Stimulated activated CD8-positive, alpha-beta memory T cell treated with anti-CD3 and anti-CD28 coated beads, Interleukin-7, amount 100 ng/mL, for 48 hours (primary cell): ENCODE measurements around the gene MANEA.
A peak's percentile ranks its signal among the peaks of the same experiment; 100 is the strongest.
"Not testable (repeated sequence)": the region's sequence is repeated elsewhere in the genome, so short reads cannot be mapped to it uniquely, and the experiment has no call there.

Source experiments
- DNase-seq, 2 donors: peaks; one replicate each; pipeline ENCODE4 v3.0.0-alpha.2; 2020; ENCODE audit warnings: low read depth in 1 of 2; ENCODE audit errors: extremely low read depth in 1 of 2

MANEA gene

GRCh38 chr6:95577304-95578105 is at the start of gene MANEA:
Gene MANEA, plus strand, starts transcription at chr6:95577535. Its CDS starts 8,905 bp downstream, at chr6:95586440.
- peak; percentile 63 to 74 for DNase-seq

GRCh38 chr6:95529762-95530161 is 47.6 kb upstream of the MANEA start:
- no peak for DNase-seq

GRCh38 chr6:95530176-95530819 is 47.0 kb upstream of the MANEA start:
- DNase-seq = no peak

- DNase-seq = no peak
These were observed 33.5 kb upstream of the MANEA start for GRCh38 chr6:95543798-95544197.

GRCh38 chr6:95544517-95545225 is 32.7 kb upstream of the MANEA start:
- DNase-seq = no peak

- no peak for DNase-seq
These were observed 32.1 kb upstream of the MANEA start for GRCh38 chr6:95545226-95545625.

- no peak for DNase-seq
These were observed 31.6 kb upstream of the MANEA start for GRCh38 chr6:95545686-95546085.

GRCh38 chr6:95546148-95546547 is 31.2 kb upstream of the MANEA start:
- no peak for DNase-seq

GRCh38 chr6:95547043-95547442 is 30.3 kb upstream of the MANEA start:
- no peak for DNase-seq

GRCh38 chr6:95548188-95548786 is 29.0 kb upstream of the MANEA start:
- DNase-seq = no peak

GRCh38 chr6:95551678-95552324 is 25.5 kb upstream of the MANEA start:
- DNase-seq = no peak

- no peak for DNase-seq
These were observed 23.5 kb upstream of the MANEA start for GRCh38 chr6:95553880-95554279.

- not testable (repeated sequence) for DNase-seq
These were observed 16.4 kb upstream of the MANEA start for GRCh38 chr6:95560956-95561355.

GRCh38 chr6:95569560-95569959 is 7.8 kb upstream of the MANEA start:
- DNase-seq = no peak

GRCh38 chr6:95572098-95572497 is 5.2 kb upstream of the MANEA start:
- DNase-seq = no peak

- DNase-seq = no peak
These were observed 2.5 kb upstream of the MANEA start for GRCh38 chr6:95574811-95575210.

- no peak for DNase-seq
These were observed 927 bp upstream of the MANEA start for GRCh38 chr6:95576218-95576997.

GRCh38 chr6:95576998-95577303 is 384 bp upstream of the MANEA start:
- DNase-seq = no peak

- DNase-seq = no peak
These were observed 723 bp downstream of the MANEA start for GRCh38 chr6:95578106-95578410.

GRCh38 chr6:95581073-95581472 is 3.7 kb downstream of the MANEA start:
- no peak for DNase-seq
